H54 (cell line): ENCODE data around the gene HLA-DOB.

ENCODE experiments used
- DNase-seq: peaks from one replicate; pipeline ENCODE4 v3.0.0; 2011; ENCODE audit warnings: low spot score, mixed read lengths; ENCODE audit not compliant: insufficient read length
- FAIRE-seq: peaks from 3 replicates; lab custom pipeline; 2011; peaks lifted over from hg19 to GRCh38; lab: Jason Lieb, UNC
- POLR2A ChIP-seq: IDR thresholded peaks from 2 replicates; pipeline ENCODE4 v1.6.1; 2011; ENCODE audit warnings: low read depth, mild to moderate bottlenecking, low read length

HLA-DOB gene

DNA sequence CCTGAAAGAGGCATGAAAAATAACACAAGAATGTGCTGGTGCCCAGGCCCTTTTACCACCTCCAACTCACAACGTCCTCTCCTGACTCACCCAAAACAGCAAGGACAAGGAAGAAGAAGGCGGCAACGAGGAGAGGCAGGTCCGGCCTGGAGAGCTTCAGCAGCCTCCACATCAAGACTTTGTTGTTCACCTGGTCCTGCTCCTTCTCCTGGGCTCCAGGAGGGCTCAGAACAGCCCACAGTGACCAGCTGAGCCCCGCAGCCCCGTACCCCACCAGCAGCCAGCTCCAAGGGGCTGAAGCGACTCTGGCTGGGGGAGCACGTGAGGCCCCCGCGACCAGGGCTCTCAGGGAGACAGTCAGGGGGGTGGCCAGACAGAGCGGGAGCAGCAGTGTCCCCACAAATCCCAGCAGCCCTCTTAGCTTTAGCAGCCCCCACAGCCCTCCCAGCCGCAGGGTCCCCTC lies 20.9 kb upstream of the HLA-DOB start:
- no peak; the same call in 1 of the 2 replicates for TF ChIP-seq POLR2A
- FAIRE-seq (peak; percentile 27), DNase-seq (peak; percentile 23)

DNA sequence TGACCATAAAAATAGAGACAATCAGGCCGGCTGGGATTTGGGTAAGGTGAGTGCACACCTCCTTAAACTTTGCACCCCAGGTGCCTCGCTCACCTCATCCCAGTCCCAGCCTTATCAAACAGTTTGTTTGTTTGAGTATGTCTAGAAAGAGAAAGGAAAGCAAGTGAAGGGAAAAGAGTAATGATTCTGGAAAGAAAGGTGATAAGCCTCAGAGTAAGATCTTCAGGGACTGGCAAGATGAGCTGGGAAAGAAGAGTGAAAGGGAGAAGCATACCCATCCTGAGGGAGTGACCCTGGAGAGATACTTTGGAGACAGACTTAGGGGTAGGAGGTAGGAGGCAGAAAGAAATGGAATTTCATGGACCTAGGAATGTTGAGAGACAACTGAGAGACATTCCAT lies 20.1 kb upstream of the HLA-DOB start:
- DNase-seq (no peak), FAIRE-seq (no peak)
- TF ChIP-seq POLR2A = no peak

DNA sequence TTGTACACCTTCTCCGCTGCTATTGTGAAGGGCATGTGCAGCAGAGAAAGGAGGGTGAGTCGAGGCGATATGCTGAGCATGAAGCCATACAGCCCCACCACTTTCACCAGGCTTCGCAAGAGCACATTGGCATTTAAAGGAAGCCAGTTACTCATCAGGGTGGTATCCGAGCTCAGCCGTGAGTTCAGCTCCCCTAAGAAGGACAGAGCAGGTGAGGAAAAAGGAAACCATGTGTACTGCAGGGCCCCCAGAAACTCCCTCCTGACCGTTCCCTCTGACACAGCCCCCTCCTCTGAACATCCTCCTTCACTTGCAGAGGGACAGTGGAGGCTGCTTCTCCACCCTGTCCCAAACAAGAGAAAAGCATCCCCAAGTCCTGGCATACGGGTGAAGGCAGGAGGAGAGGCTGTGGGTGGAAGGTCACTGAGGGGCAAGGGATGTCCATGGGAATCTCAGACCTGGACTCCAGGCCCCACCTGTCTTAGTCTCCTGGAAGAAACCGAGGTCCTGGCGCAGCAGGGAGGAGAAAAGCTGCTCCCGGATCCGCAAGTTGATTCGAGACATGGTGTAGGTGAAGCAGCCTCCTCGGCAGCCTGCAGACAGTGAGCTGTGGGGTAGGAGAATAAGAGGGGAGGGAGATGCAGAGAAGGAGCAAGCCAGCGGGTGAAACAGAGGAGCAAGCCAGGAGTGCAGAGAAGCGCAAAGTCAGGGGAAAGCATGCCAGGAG lies 18.5 kb upstream of the HLA-DOB start:
- TF ChIP-seq POLR2A = no peak
- DNase-seq (no peak), FAIRE-seq (no peak)

DNA sequence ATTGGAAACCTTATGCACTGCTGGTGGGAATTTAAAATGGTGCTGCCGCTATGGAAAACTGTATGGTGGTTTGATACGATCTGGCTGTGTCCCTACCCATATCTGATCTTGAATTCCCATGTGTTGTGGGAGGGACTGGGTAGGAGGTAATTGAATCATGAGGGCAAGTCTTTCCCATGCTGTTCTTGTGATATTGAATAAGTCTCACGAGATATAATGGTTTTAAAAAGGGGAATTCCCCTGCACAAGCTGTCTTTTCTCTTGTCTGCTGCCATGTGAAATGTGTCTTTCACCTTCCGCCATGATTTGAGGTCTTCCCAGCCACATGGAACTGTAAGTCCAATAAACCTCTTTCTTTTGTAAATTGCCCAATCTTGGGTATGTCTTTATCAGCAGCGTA lies 16.9 kb upstream of the HLA-DOB start:
- TF ChIP-seq POLR2A = no peak
- no peak for FAIRE-seq
- DNase-seq = no peak

DNA sequence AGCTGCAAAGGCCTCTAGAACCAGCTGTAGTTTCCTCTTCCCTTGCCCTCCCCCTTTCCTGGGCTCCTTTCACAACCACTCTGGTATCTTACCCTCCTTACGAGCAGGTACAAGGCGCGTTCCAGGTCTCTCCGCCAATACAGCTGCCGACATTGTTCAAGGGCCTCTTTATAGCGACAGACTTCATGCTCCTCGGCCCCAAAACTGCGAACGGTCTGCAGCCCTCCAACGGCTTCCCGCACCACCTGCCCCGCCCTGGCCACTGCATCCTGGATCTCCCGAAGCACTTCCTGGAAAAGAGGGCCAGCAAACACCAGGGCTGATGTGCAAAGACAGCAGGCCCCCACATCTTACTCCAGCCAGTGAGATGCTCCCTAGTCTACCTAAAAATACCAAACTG lies 15.7 kb upstream of the HLA-DOB start:
- FAIRE-seq (no peak), DNase-seq (no peak)
- no peak for TF ChIP-seq POLR2A

DNA sequence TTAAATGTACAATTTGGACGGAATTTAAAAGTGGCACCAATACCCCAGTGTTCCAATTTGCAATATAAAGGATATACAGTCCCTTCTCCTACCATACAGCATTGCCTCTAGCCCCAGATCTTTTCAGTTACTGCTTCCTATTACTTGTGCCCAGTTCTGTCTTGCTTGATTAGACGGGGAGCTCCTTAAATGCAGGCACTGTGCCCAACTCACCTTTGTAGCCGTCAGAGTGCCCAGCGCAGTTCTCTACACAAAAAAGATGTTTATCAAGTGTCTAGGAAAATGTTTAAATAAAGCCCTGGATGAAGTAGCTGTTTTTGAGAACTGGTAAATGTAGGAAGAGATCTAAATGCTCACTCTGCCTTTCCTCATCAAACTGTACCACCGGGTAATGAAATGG lies 14.1 kb upstream of the HLA-DOB start:
- no peak for TF ChIP-seq POLR2A
- DNase-seq = no peak
- no peak for FAIRE-seq

DNA sequence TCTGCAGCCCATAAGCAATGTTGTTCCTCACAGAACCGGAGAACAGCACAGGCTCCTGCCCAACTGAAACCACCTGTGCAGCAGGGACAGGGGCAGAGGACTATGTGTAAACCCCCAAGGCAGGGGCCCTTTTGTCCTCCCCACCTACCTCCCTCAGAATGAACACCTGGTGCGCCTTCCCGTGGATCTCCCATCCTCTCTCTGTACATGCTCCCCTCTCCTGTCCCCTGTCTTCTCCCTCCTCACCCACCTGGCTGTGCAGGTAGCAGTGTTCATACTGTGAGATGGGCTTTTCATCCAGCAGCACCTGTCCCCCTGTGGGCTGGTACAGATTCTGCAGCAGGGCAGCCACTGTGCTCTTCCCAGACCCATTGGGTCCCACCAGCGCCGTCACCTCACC lies 13.2 kb upstream of the HLA-DOB start:
- FAIRE-seq = no peak
- TF ChIP-seq POLR2A = no peak
- no peak for DNase-seq

DNA sequence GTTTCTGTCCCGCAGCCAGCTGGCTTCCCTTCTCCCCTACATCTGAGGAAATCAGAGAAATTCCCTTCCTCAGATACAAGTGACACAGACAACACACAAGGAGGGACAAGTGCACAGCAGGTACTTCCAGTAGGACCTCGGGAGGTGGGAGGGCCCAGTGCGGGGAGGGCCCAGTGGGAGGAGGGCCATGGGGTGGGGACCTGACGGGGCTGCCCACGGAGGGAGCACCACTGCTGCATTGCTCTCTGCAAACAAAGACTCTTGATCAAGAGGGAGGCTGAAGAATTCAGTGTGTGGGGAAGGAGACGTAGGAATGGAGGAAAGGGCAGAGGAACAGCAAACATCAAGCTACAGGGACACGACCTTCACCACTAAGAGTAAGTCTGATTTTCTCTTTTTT lies 12.7 kb upstream of the HLA-DOB start:
- DNase-seq = no peak
- FAIRE-seq = no peak
- no peak for TF ChIP-seq POLR2A

DNA sequence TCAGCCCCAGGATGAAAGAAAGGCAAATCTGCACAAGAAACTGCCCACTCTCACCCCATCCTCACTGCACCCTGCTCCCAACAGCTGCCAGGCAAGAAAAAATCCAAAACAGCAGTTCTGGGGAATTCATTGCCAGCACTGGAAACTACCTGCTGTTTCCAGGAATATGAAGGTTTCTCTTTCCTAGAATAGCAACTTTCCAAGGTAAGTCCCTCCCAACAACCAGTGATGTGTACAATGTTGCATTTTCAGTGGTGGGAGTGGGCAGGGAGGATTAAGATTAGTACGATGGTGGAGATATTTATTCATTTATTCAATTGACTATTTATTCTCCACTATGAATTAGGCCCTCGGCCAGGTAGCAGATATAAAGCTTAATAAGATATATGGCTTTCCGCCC lies 10.2 kb upstream of the HLA-DOB start:
- no peak for TF ChIP-seq POLR2A
- no peak for DNase-seq
- FAIRE-seq = no peak

DNA sequence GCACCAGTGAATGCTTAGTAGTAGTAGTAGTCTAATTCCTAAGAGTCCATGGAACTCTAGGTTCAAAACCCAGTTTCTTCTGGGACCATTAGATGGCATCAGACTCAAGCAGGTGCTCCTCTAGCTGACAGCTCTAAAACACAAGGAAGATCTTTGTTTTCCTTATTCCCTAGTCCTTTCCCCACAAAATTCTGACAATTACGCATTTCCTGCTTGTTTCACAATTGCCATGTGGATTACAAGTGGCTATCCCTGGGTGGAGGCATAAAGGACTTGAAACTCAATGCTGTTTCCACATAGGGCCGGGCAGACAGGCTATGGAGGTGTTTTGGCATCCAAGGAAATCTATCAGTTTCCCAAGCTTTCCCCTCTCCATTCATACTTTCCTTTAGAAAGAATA lies 9.2 kb upstream of the HLA-DOB start:
- FAIRE-seq = no peak
- no peak for TF ChIP-seq POLR2A
- DNase-seq = no peak

DNA sequence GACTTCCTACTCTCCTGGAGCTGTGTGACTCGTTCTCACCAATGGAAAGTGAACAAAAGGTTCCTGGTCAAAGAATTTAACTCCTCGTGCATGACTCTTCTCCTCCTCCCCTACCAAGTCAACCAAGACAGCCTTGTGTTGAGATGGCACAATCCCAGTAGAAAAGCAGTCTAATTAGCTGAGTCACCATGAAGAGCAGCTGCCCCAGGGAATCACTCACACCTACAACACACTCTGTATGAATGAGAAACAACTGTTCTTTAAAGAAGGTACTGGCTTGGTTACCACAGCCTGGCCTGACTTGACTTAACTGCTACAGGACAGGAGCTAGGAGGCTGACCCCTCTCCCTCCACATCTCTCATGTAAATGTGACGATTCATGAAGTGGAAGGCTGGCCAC lies 2.9 kb upstream of the HLA-DOB start:
- FAIRE-seq (peak; percentile 71), DNase-seq (no peak)
- no peak for TF ChIP-seq POLR2A

DNA sequence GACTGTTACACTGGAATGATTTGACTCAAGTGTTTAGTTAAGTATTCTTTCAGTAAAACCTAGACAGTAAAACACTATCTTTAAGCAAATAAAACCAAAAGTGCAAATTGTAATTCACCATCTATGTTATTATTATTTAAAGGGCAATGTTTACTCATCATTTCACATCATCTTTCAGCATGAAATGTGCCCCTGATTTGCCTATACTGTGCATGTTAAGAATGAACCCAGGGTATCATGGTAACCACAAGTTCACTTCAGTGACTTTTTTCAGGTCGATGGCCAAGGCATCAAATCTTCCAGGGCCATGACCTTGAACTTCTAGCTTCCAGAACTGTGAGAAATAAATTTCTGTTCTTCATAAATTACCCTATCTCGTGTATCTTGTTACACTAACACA lies 2.1 kb upstream of the HLA-DOB start:
- TF ChIP-seq POLR2A = no peak
- DNase-seq (no peak), FAIRE-seq (no peak)

DNA sequence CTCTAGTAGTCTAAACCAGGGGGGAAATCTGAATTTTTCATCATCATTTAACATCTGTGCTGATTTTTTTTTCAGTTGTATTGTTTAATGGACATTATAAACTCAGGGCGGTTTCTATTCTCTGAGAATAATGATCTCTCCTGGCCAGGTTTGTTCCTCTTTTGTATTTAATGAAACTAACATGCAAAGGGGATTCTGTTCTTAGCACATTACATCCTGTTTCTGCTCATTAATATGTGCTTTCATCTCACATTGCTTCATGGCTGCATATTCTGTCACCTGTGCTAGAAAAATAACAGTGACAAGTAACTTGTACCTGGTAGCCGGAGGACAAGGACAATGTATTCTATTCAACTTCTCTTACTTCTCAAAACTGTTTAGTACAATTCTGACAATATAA lies 806 bp downstream of the HLA-DOB start:
- no peak for TF ChIP-seq POLR2A
- FAIRE-seq (no peak), DNase-seq (no peak)

DNA sequence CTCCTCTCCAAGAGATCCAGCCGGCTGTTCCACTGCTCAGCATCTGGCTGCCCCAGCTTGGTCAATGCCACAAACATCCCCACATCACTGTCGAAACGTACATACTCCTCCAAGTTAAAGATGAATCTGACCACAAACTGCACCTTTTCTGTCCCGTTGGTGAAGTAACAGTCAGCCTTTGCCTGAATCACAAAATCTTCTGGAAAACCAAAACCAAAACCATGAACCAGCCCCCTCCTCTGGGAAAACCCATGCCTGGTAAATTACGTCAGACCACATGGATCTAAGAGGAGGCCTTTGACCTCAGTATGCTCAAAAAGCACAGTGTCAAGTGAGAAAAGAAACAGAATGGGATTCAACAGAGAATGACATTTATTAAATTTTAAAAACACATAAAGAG lies 1.7 kb downstream of the HLA-DOB start:
- TF ChIP-seq POLR2A = no peak
- DNase-seq (no peak), FAIRE-seq (no peak)

DNA sequence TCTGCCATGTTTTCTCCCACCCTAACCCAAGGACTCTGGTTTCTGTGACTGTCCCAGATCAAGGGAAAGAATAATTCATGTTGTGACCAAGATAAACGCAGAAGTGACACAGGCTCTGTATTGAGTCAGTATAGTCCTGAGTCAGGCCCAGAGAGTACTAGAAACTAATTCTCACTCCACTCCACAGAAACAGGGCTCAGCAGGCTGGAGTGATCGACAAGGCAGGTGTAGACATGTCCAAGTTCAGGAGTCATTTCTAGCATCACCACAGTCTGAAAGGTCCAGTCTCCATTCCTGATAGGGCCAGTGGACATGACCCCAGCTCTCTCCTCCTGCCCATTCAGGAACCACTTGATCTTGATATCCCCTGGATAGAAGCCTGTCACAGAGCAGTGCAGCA lies 2.7 kb downstream of the HLA-DOB start:
- FAIRE-seq (no peak), DNase-seq (no peak)
- TF ChIP-seq POLR2A = no peak
